ENCODE measurements around the gene RAMAC. TPM values are rescaled to one million over a fixed set of nuclear protein-coding genes. Genes with fewer than 3 reads are reported as not detected.

The RAMAC gene
- total and polyA plus RNA-seq, 2 of the 8 experiments (the other 6 are each of a cell fraction or from before 2014, with no cell fraction given): 20.7 to 32.9 TPM

DNA sequence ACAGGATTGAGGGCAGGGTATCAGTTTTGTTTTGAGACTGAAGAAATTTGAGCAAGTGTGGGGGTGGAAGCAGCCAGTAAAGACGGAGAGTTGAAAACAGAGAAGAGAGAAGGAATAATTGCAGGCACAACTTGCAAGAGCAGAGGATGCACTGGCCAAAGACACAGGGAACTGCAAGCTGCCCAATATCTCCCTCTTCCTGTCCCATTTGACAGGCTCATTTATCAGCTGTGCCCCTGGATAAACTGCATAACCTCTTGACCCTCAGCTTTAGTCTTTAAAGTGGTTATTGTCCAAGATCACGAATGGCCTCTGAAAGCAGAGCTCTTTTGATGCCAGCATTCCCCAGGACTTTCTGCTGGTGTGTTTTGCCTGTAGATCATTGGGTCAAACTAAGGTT lies 5.0 kb upstream of the RAMAC start:
- peaks cover 0 to 3% (median 3%) of the 10 kb centered on the region in 4 experiments; a peak in 2 of 7 replicates for H3K4me1 ChIP-seq (replicated peaks in 1 of 4; ENCODE audit: control insufficient read depth in 3 of 4, insufficient read depth in 4 of 4, low read length in 3 of 4)
- H3K18ac ChIP-seq (ENCODE audit: extremely low read depth, low read length): no peak overlapping the region
- no peak overlapping the region for H3K9ac ChIP-seq (replicated peaks in 1 of 4; ENCODE audit: extremely low read depth in 1 of 4, low read depth in 3 of 4, low read length in 3 of 4)
- H3K23ac ChIP-seq (ENCODE audit: insufficient read length): no peak overlapping the region
- no peak overlapping the region for H3K27ac ChIP-seq (ENCODE audit: low read depth, low read length)
- H3K9me3 ChIP-seq (ENCODE audit: insufficient read depth in 2 of 2, low read depth in 1 of 2, low read length in 1 of 2): no peaks in the 10 kb centered on the region
- no peak overlapping the region for H2BK120ac ChIP-seq (replicated peaks; ENCODE audit: low read depth, low read length)
- H3K79me2 ChIP-seq (ENCODE audit: control insufficient read depth in 1 of 2, insufficient read depth in 2 of 2, low read length in 2 of 2): no peaks in the 10 kb centered on the region
- H3K23me2 ChIP-seq (ENCODE audit: low read depth, low read length): peaks cover 7% of the 10 kb centered on the region; the same call in 1 of the 2 replicates
- no peak overlapping the region for H3K4ac ChIP-seq (replicated peaks; ENCODE audit: insufficient read length, low read depth, low read length)
- no peaks in the 10 kb centered on the region for H4K20me1 ChIP-seq (replicated peaks in 1 of 2; ENCODE audit: control insufficient read depth in 1 of 2, insufficient read depth in 2 of 2, low read length in 2 of 2)
- H3K36me3 ChIP-seq (ENCODE audit: control insufficient read depth in 2 of 4, insufficient read depth in 4 of 4, low read length in 3 of 4): no peaks in the 10 kb centered on the region
- H4K8ac ChIP-seq (ENCODE audit: extremely low read depth, insufficient read depth, low read length): no peak overlapping the region
- no peak for DNase-seq (ENCODE audit: low read depth in 1 of 2, low spot score in 2 of 2)
- H2AFZ ChIP-seq (ENCODE audit: low read length): no peak overlapping the region
- no peak overlapping the region for H2BK12ac ChIP-seq (ENCODE audit: low read depth, low read length)
- H3K27me3 ChIP-seq (replicated peaks in 1 of 4; ENCODE audit: control insufficient read depth in 3 of 4, extremely low read depth in 1 of 4, insufficient read depth in 3 of 4, low read length in 3 of 4): peaks cover 0 to 6% (median 5%) of the 10 kb centered on the region in 4 experiments; a peak in 6 of 7 replicates
- H2AK5ac ChIP-seq (ENCODE audit: low read depth, low read length): no peak overlapping the region
- H4K5ac ChIP-seq (ENCODE audit: insufficient read length, low read depth, low read length): no peak overlapping the region
- H3K79me1 ChIP-seq (ENCODE audit: low read depth, low read length): no peaks in the 10 kb centered on the region
- 87% methylated on average over 2 of the region's 2 CpGs; no CpG with 5 or more reads in 1 of the 2 experiments for WGBS, 2 experiments (ENCODE audit: extremely low coverage in 1 of 2, insufficient coverage in 1 of 2, insufficient read length in 1 of 2, insufficient replicate concordance in 2 of 2, low coverage in 1 of 2, low lambda C conversion rate in 2 of 2, missing lambda C conversion rate in 1 of 2)
- no peak overlapping the region for H2BK20ac ChIP-seq (ENCODE audit: low read length)
- H4K91ac ChIP-seq (replicated peaks; ENCODE audit: insufficient read length, low read length): no peak overlapping the region
- FAIRE-seq: no peak
- ChIA-PET CTCF (ENCODE audit: partially characterized antibody) (no interaction called here), POLR2A (ENCODE audit: partially characterized antibody) (no interaction called here)
- no peak overlapping the region for H3K4me3 ChIP-seq (ENCODE audit: extremely low read depth in 1 of 4, insufficient read depth in 2 of 4, low read depth in 3 of 4, low read length in 4 of 4)
- no peak overlapping the region for H2BK5ac ChIP-seq (ENCODE audit: low read depth, low read length)
- H3K4me2 ChIP-seq (ENCODE audit: insufficient read depth in 1 of 2, low read depth in 2 of 2, low read length in 2 of 2): no peak overlapping the region
- no peak overlapping the region for H3K14ac ChIP-seq (ENCODE audit: insufficient read length)
- no peak overlapping the region for H2BK15ac ChIP-seq (ENCODE audit: low read length)
- H3K56ac ChIP-seq (replicated peaks; ENCODE audit: insufficient read length, low read depth, low read length): no peak overlapping the region
